HG02943 (cell line): ENCODE measurements around the gene LSM10.

Experiments used
- ATAC-seq: cut with Tn5 transposase; IDR thresholded peaks from one replicate; pipeline ENCODE4 v1.9.1; 2021; ENCODE audit warnings: mild to moderate bottlenecking, low read depth, moderate library complexity; ENCODE audit not compliant: unreplicated experiment

Gene LSM10

DNA sequence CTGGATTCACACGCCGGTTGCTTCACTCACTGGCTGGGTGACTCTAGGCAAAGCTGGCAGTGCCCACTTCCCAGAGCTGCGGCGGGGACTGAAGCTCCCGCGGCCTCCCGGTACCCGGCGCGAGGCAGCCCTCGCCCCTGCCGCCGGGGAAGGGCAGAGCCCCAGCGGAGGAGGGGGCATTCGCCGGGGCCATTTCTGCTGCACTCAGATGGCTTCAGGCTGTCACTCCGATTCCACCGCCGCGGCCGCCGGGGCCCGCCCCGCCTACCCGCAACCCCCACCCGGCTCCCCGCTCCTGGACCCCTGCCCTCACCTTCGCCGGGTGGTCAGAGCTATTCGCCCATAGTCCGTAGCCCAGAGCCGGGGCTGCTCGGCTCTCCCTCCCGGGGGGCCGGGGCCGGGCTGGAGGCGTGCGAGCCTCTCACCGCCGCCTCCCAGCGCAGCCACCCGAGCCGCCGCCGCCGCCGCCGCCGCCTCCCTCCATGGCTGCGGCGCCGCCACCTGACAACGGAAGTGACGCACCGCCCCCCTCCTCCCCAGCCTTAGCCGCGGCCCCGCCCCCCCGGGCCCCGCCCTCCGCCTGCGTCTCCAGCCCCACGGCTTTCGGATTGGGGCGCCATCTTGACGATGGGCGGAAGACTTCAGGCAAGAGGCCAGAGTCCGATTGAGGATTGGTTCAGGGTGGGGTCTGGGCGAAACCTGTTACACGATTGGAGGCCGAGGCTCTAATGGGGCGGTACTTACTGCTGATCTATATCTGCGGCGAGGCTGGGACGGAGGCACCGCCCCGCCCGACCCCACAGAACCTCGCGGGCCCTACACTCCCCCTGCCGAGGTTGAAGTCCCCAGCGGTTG lies 12.1 kb downstream of the LSM10 start, which contains the start of gene STK40:
Gene STK40, minus strand, starts transcription at position 515 of the 855 bp plus-strand sequence. CDS start 24,592 bp downstream, outside the sequence.
- ATAC-seq: peak; percentile 87

DNA sequence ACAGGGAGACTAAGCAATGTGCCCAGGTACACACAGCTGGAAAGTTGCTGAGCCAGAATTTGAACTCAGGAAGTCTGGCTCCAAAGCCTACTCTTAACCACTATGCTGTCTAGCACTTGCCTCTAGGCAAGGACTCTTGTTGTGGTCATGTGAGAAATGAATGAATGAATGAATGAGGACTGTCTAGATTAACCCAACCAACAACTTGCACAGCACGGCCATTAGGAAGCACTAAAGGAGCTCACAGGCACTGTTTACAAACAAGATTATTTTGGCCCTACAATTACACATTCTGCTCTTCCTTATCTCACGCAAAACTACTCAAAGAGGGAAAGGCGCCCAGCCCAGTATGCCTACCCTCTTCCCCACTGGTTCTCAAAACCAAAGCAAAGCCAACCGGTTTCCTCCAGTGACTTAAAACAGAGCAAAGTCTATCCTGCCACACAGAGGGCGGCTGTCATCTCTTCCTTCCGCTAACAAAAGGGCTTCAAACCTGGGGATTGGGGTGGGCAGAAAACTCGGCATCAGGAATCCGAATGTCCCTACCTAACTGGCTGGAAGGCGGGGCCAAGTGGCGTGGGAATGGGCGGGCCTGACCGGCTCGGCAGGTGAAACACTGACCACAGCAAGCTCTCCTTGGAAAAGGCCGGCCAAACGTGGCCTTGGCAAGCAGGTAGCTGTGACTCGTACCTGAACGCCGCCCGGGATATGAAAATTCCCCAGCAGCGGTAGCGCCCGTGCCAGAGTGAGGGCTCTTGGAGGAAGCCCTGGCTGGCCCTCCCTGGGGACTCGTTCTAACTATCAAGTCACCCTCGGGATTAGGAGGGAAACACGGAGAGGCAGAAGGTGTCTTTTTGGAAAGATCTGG lies 12.9 kb downstream of the LSM10 start:
- ATAC-seq: no peak

DNA sequence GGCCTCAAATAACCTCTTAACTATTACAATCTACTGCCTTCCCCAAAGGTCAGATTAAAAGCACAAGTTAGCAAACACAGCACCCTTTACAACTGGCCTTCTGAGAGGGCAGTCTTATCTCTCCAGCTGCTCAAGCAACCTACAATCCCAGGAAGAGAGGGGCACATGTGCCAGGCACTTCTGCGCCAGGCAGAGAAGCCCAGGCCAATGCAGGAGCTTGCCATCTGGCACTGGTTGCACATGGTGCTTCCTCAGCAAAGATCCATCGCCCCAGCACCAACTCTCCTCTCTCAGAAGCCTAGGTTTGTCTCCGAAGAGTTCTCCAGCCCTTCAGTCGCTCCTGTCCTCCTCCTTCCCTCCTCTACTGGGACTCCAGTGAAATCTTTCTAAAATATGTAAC lies 14.5 kb downstream of the LSM10 start:
- ATAC-seq: no peak

DNA sequence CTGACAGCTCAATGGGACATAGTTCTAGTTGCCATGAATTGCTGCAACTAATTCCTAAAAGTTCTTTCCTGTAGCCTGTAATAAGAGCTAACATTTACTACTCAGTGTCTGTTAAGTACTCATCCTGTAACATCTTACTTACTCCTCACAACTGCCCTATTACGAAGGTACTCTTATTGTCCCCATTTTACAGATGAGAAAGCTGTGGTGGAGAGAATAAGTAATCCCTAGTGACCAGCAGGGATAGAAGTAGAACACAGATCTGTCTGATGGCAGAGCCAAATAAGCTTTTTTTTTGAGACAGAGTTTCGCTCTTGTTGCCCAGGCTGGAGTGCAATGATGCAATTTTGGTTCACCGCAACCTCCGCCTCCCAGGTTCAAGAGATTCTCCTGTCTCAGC lies 15.0 kb downstream of the LSM10 start:
- ATAC-seq: no peak

DNA sequence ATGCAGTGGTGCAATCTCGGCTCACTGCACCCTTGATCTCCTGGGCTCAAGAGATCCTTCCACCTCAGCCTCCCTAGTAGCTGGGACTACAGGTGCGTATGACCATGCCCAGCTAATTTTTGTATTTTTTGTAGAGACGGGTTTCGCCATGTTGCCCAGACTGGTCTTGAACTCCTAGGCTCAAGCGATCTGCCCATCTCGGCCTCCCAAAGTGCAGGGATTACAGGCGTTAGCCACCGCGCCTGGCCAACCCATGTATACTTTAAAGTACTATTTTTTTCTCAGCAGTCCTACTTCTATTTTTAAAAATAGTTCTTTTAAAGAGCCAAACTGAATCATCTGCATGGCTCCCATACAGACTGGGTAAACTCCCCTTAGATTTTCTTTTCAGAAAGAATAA lies 15.5 kb downstream of the LSM10 start:
- ATAC-seq: no peak

DNA sequence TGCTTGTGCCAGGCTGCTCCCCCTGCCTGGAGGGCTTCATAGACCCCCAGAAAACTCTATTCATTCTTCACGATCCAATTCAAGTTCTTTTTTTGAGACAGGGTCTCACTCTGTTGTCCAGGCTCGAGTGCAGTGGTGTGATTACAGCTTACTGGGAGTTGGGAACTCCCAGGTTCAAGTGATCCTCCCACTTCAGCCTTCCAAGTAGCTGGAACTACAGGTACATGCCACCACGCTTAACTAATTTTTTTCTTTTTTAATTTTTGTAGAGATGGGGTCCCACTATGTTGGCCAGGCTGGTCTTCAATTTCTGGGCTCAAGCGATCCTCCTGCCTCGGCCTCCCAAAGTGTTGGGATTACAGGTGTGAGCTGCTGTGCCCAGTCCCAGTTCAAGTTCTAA lies 16.3 kb downstream of the LSM10 start:
- no peak for ATAC-seq

DNA sequence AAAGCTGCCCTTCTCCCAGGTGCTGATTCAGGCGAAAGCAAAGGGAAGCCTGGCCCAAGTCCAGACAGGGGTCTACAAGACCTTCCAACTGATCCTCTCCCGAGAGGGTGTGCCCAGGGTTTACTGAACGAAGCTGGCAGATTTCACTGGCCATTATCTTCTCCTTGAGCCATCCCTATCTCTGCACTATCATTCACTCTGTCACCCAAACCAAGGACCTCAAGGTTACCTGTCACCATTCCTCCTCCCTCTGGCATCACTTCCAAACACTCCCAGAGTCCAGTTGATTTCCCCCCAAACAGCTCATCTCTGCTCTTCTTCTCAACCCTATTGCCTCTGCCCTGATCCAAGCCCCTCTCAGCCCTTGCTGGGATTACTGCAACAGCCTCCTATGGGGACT lies 16.9 kb downstream of the LSM10 start:
- ATAC-seq: no peak

DNA sequence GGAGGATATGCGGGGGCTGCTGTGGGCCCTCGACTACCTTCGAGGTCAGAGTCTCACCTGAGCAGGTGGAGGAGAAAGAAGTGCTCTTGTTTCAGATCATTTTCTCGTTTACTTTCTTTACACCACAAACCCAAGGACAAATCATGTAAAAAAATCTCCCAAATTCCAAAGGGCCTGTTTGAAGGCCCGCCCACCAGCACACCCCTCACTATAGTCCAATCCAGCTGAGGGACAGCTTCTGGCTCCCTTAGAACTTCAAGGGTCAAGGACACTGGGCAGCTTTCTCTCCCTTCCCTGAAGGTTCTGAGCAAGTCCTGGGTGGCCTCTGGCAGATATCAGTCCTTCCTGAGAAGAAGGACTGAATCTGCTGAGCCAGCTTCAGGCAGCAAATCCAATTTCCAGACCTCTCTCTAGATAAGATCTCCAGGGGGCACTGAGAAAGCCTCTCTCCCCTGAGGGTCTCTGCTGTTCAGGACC lies 17.5 kb downstream of the LSM10 start:
- ATAC-seq: no peak

DNA sequence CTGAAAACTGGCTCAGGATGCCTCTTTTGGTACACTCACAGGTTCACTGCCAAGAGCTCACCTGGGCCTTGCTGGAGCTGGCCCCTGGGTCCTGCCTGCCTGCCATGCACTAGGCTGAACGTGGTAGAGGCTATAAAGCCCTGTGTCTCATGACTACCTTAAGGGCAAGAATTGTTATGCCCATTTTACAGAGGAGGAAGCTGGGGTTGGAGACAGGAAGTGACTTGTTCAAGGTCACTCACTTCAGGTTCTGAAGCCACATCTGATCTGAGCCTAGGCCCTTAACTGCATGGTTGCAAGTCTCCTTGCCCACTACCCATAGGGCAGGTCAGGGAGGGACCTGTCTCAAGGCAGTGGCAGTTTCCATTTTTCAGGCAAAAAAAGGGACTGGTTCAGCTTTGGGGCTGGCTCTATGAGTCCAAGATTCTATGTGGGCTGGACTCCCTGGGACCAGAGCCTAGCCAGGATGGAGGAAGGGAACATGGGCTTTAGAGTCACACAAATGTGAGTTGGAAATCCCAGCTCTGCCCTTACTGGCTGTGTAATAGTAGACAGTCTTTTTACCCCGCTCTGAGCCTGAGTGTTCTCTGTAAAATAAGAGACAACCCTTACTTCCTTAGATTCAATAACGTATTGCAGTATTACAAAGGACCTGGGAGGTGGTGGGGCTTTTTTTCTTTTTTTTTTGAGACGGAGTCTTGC lies 19.8 kb downstream of the LSM10 start:
- no peak for ATAC-seq

DNA sequence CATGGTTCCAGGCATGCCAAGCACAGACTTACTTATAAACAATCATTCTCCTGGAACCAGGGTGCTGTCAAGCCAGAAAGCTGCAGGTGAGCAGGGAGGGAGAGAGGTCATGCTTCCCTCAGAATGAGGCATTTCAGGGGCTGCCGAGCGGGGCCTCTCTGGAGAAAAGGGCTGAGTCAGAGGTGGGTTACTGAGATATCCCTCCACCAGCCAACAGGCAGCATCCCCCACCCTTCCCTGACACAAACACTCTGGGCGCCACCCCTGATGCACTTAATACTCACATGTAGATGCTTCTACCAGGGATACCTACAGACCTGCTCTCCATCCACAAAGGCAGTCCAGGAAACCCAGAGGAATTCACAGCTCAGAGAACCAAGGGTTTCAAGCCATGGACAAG lies 25.1 kb downstream of the LSM10 start:
- no peak for ATAC-seq

DNA sequence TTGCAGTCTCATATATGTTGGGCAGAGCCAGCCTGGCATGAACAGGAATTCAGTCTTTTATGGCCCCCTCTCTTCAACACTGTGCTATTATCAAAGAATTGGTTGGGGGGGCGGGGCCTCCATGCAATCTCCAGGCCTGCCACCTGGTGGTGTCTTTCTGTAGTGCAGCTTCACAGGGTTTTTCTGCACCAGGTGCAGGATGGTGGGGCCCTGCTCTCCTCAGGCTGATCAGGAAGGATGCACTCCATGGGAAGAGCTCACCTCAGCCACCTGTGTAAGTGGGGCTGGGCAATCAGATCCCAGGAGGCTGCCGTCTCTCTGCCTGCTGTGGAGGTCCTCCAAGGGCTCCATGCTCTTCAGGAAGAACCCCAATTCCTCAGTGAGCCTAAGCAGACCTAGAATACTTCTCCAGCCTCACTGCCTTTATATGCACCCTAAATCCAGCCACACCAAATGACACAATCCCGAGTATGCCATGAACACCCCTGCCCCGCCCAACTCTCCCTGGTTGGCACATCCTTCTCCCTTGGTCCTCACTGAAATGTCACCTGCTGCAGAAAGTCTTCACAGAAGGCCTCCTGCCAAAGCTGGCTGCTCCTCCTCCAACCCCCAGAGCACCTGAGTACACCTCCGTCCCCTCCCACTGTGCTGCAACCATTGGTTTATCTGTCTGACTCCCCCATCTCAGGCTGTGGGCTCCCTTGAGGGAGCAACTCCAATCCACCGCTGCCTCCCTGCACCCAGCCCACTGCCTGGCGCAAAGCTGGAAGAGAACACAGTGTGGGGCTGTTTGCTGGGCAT lies 28.4 kb downstream of the LSM10 start:
- no peak for ATAC-seq

DNA sequence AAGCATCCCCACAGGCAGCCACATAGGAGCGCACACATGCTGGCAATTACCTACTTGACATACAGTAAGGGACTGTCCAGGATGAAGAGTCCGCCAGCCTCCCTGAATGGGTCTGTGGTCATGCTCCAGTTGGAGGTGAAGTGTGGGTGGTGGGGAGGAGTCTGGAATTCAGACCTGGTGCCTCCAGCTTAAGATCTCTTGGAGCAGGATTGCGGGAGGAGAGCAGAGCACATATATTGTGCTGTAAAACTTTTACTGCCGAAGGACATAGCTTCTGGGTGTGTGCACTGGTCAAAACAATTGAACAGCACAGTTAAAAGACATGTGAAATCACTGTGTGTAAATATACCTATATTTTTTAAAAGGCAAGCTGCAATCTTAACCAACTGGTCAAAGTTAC lies 29.9 kb downstream of the LSM10 start:
- ATAC-seq: no peak

DNA sequence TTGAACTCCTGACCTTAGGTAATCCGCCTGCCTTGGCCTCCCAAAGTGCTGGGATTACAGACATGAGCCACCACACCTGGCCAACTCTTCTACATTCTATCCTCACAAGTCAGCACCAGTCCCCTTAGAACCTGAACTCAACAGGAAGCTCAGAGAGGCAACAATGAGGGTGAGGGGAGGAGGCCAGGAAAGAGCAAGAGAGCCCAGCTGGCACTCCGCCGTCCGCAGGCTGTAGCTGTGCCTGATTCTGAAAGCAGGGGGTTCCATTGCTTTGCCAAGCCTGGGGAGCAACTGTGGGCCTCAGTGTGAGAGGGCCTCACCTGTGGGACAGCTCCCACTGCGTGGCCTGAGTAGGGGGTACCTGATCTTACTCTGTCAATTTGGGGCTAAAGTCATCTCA lies 30.6 kb downstream of the LSM10 start:
- no peak for ATAC-seq

DNA sequence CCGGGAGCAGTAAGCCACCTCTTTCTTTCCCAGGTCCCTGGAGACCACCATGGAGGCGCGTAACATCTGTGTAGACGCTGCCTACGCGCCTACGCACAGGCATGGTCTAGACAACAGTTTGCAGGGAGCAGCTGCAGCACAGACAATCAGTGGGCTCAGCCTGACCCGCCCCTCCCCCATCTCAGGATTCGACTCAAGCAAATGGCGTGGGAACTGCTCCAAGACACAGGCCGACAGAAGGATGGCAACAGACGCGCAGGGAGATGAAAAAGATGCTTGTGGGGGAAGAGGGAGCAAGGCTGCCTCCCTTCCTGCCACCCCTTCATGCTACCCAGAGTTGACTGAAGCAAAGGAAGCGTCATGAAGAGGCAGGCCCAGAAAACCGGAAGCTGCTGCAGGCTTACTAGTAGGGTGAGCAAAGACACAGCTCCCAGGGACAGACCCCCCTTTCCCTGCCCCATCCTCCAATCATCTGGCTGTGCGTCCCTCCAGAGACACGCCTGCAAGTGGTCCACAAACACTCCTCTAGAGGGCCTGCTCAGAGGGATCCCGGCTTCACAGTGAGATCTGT lies 31.5 kb downstream of the LSM10 start:
- no peak for ATAC-seq

DNA sequence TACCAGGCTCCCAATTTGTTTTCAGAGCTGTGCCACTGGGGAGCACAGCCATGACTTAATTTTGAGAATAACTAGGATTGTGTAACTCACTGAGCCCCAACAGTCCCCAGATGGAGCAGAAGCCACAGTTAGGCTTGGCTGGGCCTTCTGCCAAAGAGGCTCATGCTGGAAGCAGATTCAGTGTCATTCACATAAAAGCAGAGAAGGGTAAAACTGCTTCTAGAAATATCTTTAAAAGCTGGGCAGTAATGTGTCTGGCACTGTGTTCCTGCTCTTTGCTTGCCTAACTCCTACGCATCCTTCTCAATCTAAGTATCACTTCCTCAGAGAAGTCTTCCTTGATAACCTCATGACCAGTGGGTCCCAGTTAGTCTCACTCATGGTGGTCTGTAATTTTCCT lies 32.3 kb downstream of the LSM10 start:
- no peak for ATAC-seq

DNA sequence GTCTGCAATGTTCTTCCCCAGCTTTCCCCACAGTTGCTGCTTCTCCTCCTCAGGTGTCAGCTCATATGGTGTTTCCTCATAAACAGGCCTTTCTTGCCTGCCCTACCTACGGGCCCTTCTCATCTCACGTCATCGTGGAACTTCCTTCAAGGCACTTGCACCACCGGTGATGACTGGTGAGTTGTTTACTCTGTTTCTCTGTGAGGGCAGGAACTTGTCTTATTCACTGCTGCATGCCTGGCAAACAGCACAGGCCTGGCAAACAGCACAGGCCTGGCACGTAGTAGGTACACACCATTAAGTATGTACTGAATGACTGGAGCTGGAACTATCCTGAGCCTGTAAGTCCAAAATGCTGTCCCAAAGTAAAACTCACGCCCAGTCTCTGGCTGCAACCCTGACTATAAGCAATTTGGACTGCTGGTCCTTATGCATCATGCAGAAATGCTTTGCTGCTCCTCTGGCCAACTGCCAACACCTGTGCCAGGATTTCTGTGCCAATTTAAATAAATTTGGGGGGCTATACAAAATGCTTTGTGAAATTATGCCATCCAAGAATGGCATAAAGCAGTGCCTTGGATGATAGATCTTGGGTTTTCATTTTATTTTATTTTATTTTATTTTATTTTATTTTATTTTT lies 37.7 kb downstream of the LSM10 start:
- no peak for ATAC-seq

DNA sequence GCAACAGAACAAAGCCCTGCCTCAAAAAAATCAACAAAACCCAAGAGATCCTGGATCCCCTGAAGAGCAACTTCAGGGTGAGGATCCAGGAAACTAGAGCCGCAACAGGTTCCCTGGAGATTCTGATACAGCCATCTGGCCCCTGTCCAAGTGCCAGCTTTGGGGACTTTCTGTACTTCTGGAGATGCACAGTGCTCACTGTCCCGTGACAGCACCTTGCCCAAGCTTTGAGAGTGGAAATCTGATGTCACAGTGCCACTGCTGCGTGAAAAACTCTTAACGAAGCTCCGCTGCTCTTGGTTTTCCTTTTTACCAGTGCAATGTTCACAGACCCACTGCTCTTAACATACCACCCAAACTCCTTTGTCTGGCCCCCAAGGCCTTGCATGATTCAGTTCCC lies 38.3 kb downstream of the LSM10 start:
- no peak for ATAC-seq

DNA sequence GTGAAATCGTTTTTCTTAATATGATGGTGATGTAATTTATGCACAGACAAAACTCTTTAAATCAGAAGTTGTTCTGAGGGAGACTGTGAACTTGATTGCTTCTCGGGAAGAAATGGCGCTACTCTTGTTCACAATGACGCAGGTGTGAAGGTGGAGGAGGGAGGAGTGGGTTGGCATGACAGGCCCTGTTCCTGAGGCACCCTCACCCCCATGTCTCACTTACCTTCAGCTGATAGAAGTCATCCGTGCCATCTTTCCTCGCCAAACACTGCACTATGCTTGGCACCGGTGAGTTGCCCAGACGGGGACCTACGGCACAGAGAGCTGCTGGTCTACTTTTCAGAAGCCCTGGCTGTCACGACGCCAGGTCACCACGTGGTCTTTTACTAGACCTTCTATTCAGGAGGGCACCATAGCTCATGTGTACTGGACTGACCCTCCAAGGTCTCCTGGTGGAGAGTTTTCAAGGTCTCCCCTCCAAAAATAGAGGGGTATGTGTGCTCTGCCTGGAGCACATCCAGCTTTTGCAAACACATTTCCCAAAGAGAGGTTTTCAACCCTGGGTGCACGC lies 39.1 kb downstream of the LSM10 start:
- ATAC-seq: no peak

DNA sequence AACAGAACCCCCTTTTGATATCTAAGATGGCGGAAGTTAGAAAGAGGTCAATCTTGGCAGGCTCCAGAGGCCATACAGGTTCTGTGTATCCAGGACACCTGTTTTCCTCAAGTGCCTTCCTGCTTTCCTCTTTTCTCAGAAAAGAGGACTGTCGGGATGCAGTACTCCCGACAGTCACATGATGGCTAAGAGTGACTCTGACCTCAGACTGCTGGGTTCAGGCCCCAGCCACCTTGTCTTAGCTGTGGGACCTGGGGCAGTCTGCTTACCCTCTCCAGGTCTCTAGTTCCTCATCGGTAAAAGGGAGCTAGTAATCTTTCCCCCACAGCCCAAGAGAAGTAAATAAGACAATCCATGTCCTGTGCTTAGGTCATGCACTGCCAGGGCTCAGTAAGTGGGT lies 41.9 kb downstream of the LSM10 start:
- no peak for ATAC-seq
